Uterus (tissue), 2 donors: ENCODE results near the gene UQCRH.

Experiments used
- POLR2A ChIP-seq, 2 donors: fragments of 450-650 bp; IDR thresholded peaks; one replicate each; pipeline ENCODE4 v1.6.1; 2016; ENCODE audit warnings: antibody characterized with exemption in 2 of 2, mild to moderate bottlenecking in 1 of 2, moderate library complexity in 1 of 2
- TF ChIP-seq, protein P1 (sequence below), 4 experiments: fragments of 200-600 bp in 2 of 4; fragments of 450-650 bp in 2 of 4; sonication (generic) in 2 of 4; IDR thresholded peaks; one replicate each; pipeline ENCODE4 v1.5.1; 2016 to 2019; ENCODE audit warnings: antibody characterized with exemption in 4 of 4, mild to moderate bottlenecking in 2 of 4, moderate library complexity in 1 of 4

DNA sequence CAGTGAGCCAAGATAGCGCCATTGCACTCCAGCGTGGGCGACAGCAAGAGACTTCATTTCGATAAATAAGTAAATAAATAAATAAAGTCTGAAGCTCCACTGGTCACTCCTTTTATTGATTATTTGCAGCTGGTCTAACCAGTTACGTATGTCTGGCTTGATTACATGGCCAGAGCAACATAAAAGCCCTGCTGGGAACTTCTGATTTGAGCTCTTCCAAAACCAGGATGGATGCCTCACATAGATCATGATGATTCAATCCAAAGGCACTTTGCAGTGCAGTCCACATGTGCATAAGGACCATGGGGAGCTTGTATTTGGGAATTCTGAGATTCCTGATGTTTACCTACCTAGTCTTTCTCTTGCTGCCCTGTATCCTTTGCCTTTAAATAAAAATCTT lies 61.1 kb downstream of the UQCRH start:
- no peak for TF ChIP-seq POLR2A (IDR thresholded peaks at IDR 0.05)
- TF ChIP-seq, protein P1, sequence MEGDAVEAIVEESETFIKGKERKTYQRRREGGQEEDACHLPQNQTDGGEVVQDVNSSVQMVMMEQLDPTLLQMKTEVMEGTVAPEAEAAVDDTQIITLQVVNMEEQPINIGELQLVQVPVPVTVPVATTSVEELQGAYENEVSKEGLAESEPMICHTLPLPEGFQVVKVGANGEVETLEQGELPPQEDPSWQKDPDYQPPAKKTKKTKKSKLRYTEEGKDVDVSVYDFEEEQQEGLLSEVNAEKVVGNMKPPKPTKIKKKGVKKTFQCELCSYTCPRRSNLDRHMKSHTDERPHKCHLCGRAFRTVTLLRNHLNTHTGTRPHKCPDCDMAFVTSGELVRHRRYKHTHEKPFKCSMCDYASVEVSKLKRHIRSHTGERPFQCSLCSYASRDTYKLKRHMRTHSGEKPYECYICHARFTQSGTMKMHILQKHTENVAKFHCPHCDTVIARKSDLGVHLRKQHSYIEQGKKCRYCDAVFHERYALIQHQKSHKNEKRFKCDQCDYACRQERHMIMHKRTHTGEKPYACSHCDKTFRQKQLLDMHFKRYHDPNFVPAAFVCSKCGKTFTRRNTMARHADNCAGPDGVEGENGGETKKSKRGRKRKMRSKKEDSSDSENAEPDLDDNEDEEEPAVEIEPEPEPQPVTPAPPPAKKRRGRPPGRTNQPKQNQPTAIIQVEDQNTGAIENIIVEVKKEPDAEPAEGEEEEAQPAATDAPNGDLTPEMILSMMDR (IDR thresholded peaks at IDR 0.05), result no peak
